K562 (cell line): ENCODE measurements around the gene IFNB1. TPM values are rescaled to one million over a fixed set of nuclear protein-coding genes. Genes with fewer than 3 reads are reported as not detected.

Source experiments
- ATAC-seq: fragments of 200-7000 bp; cut with Tn5 transposase; 3 replicates; pipeline ENCODE4 v1.9.1; 2020; ENCODE audit warnings: moderate library complexity
- BruUV-seq: library from RNA; stranded (reverse); fragments of 400-500 nt; replicated peaks from 2 replicates; lab custom pipeline; 2021; lab: Mats Ljungman, UMichigan
- CTCF ChIA-PET: fragments of 300-600 bp; formaldehyde crosslinking; extraction: SDS; loops from one replicate; lab custom pipeline; 2021; ENCODE audit warnings: low intra/inter-chr PET ratio; lab: Yijun Ruan, JAX
- POLR2A ChIA-PET: fragments of 300-600, 350-650 bp; sonication (Branson Sonifier 250); formaldehyde crosslinking; extraction: SDS; loops from one replicate; lab custom pipeline; 2021; ENCODE audit warnings: antibody characterized with exemption, inconsistent platforms; lab: Yijun Ruan, JAX
- DNase-seq, 4 experiments: peaks; one replicate each; pipeline versions ENCODE4 v3.0.0 to v3.0.0-alpha.2; 2011 to 2018; ENCODE audit warnings: low spot score in 3 of 4, mixed read lengths in 3 of 4; ENCODE audit errors: extremely low read depth in 1 of 4
- FAIRE-seq: peaks from 2 replicates; lab custom pipeline; 2011; peaks lifted over from hg19 to GRCh38; lab: Jason Lieb, UNC
- H2AFZ ChIP-seq: 2 replicates; pipeline ENCODE4 v1.6.0; 2011; ENCODE audit warnings: low read depth, low read length, control low read depth, inconsistent platforms
- H3K27ac ChIP-seq: fragments of 200-600 bp; 3 replicates; pipeline ENCODE4 v1.8.0; 2011; ENCODE audit warnings: low read depth, mild to moderate bottlenecking, control low read depth, inconsistent platforms, low read length, moderate library complexity, mixed read lengths; ENCODE audit errors: extremely low read depth
- H3K27me3 ChIP-seq, 2 experiments: fragments of 300-600 bp in 1 of 2; 2 replicates in 1 of 2; 3 replicates in 1 of 2; pipeline versions ENCODE4 v1.6.0 to v1.8.0; 2011; ENCODE audit warnings: inconsistent platforms in 2 of 2, low read length in 2 of 2, mild to moderate bottlenecking in 1 of 2, mixed read lengths in 1 of 2, moderate library complexity in 1 of 2; ENCODE audit not compliant: control insufficient read depth in 2 of 2, insufficient read depth in 2 of 2
- H3K36me3 ChIP-seq: fragments of 300-600 bp; 3 replicates; pipeline ENCODE4 v1.8.0; 2011; ENCODE audit warnings: mild to moderate bottlenecking, low read length, inconsistent platforms; ENCODE audit not compliant: control insufficient read depth, insufficient read depth
- H3K4me1 ChIP-seq, 2 experiments: fragments of 200-600 bp in 1 of 2; replicated peaks in 1 of 2; 2 replicates in 1 of 2; 3 replicates in 1 of 2; pipeline versions ENCODE4 v1.5.1 to v1.8.0; 2011; ENCODE audit warnings: inconsistent platforms in 2 of 2, low read length in 2 of 2, mild to moderate bottlenecking in 1 of 2, mixed read lengths in 1 of 2, moderate library complexity in 1 of 2; ENCODE audit not compliant: control insufficient read depth in 2 of 2, insufficient read depth in 2 of 2
- H3K4me2 ChIP-seq: 2 replicates; pipeline ENCODE4 v1.6.1; 2011; ENCODE audit warnings: low read length, control low read depth, inconsistent platforms, mixed read lengths; ENCODE audit not compliant: insufficient read depth
- H3K4me3 ChIP-seq: fragments of 200-600 bp; sonication (generic), shearing (Covaris generic); 2 replicates; pipeline ENCODE4 v1.5.1; 2016; ENCODE audit warnings: control low read depth, inconsistent platforms
- H3K79me2 ChIP-seq: fragments of 200-600 bp; 3 replicates; pipeline ENCODE4 v1.8.0; 2011; ENCODE audit warnings: low read length, inconsistent platforms; ENCODE audit not compliant: control insufficient read depth, insufficient read depth
- H3K9ac ChIP-seq, 2 experiments: 2 replicates each; pipeline versions ENCODE4 v1.6.0 to v1.6.1; 2011; ENCODE audit warnings: low read depth in 2 of 2, low read length in 2 of 2, control low read depth in 1 of 2, inconsistent platforms in 1 of 2, mild to moderate bottlenecking in 1 of 2, mixed read lengths in 1 of 2; ENCODE audit not compliant: insufficient read depth in 1 of 2
- H3K9me1 ChIP-seq: one replicate; pipeline ENCODE4 v1.6.0; 2011; ENCODE audit warnings: inconsistent platforms, mild to moderate bottlenecking, low read length, moderate library complexity; ENCODE audit not compliant: control insufficient read depth, insufficient read depth
- H3K9me3 ChIP-seq: replicated peaks from 2 replicates; pipeline ENCODE4 v1.5.1; 2011; ENCODE audit warnings: low read depth, low read length, inconsistent platforms; ENCODE audit not compliant: control insufficient read depth, insufficient read depth
- H4K20me1 ChIP-seq: replicated peaks from 2 replicates; pipeline ENCODE4 v1.6.1; 2011; ENCODE audit warnings: low read length, inconsistent platforms, mixed read lengths; ENCODE audit not compliant: control insufficient read depth, insufficient read depth
- CBX1 ChIP-seq: sonication (generic); IDR thresholded peaks from 2 replicates; pipeline ENCODE4 v1.6.1; 2016; ENCODE audit warnings: antibody characterized with exemption, low read depth, mild to moderate bottlenecking
- HDAC6 ChIP-seq: IDR thresholded peaks from 2 replicates; pipeline ENCODE4 v1.6.1; 2012; ENCODE audit warnings: low read depth, mild to moderate bottlenecking, control low read depth, inconsistent platforms, low read length, moderate library complexity
- MXD1 ChIP-seq: fragments of 250-450 bp; sonication (Bioruptor Pico); IDR thresholded peaks from 2 replicates; pipeline ENCODE4 v1.8.0; 2021; ENCODE audit warnings: borderline replicate concordance, mild to moderate bottlenecking, moderate library complexity; ENCODE audit not compliant: poor library complexity, severe bottlenecking
- NFE2L1 ChIP-seq: fragments of 450-650 bp; IDR thresholded peaks from 2 replicates; pipeline ENCODE4 v1.6.1; 2016; ENCODE audit warnings: missing genetic modification characterization, low read depth, mild to moderate bottlenecking, missing compliant biosample characterization, moderate library complexity, borderline replicate concordance
- RNF2 ChIP-seq: sonication (generic); IDR thresholded peaks from 2 replicates; pipeline ENCODE4 v1.6.1; 2016
- TAF7 ChIP-seq: fragments of 450-650 bp; IDR thresholded peaks from 2 replicates; pipeline ENCODE4 v1.6.1; 2016; ENCODE audit warnings: missing genetic modification characterization, missing compliant biosample characterization
- TCF7 ChIP-seq: sonication (generic); IDR thresholded peaks from 2 replicates; pipeline ENCODE4 v1.6.1; 2016; ENCODE audit warnings: antibody characterized with exemption, borderline replicate concordance
- TFE3 ChIP-seq: fragments of 450-650 bp; formaldehyde crosslinking; IDR thresholded peaks from 2 replicates; pipeline ENCODE4 v1.4.0; 2020; ENCODE audit warnings: mild to moderate bottlenecking, mixed read lengths
- WGBS: fragments of 100-300 bp; shearing (Covaris generic); methylation state at CpG from one replicate; pipeline ENCODE4 v1.1.6; 2016; ENCODE audit warnings: low coverage, mixed read lengths; ENCODE audit not compliant: insufficient coverage; ENCODE audit errors: missing lambda C conversion rate; 5-methylcytosine and 5-hydroxymethylcytosine counted together
- in situ Hi-C: fragments of 300-500 bp; cut with MboI; formaldehyde crosslinking; loops from 4 replicates; pipeline ENCODE4 v1.15.0; 2018; ENCODE audit warnings: inconsistent platforms, mixed read lengths
- intact Hi-C: fragments of 100-400 bp; cut with micrococcal nuclease; formaldehyde crosslinking; loops from 2 replicates; pipeline ENCODE4 v1.14.2; 2022
- polyA plus RNA-seq, 8 experiments: library from polyadenylated mRNA; depleted of rRNA in 4 of 8; stranded (reverse) in 5 of 8; unstranded in 3 of 8; fragments of >200 nt; fragmentation: Nextera tagmentation in 2 of 8; fragmentation: Illumina TruSeq in 1 of 8; extraction: Ambion mirVana in 2 of 8; extraction: Trizol in 1 of 8; gene quantifications; 2 replicates each; pipeline versions ENCODE4 v1.2.1 to v1.2.3, GENCODE V29; 2011 to 2014; ENCODE audit warnings: inconsistent platforms in 1 of 8, missing spikeins in 1 of 8
- total RNA-seq, 7 experiments: library from RNA; depleted of rRNA in 6 of 7; stranded (reverse); fragments of >200 nt in 6 of 7; fragmentation: Illumina TruSeq in 2 of 7; extraction: Trizol in 2 of 7; gene quantifications; 2 replicates each; pipeline versions ENCODE4 v1.2.1 to v1.2.3, GENCODE V29; 2011 to 2021; ENCODE audit warnings: low replicate concordance in 1 of 7
- TF ChIP-seq, protein P1 (sequence below): IDR thresholded peaks from 2 replicates; pipeline ENCODE4 v1.6.1; 2016; ENCODE audit warnings: missing genetic modification characterization, missing compliant biosample characterization
- TF ChIP-seq, protein P2 (sequence below): sonication (generic); formaldehyde crosslinking; IDR thresholded peaks from 2 replicates; pipeline ENCODE4 v1.8.0; 2022; ENCODE audit warnings: mild to moderate bottlenecking, missing genetic modification reagents
- TF ChIP-seq, protein P3 (sequence below): fragments of 450-650 bp; formaldehyde crosslinking; IDR thresholded peaks from 2 replicates; pipeline ENCODE4 v1.4.0; 2020; ENCODE audit warnings: mild to moderate bottlenecking, moderate library complexity

IFNB1 gene
- total and polyA plus RNA-seq, 9 of the 15 experiments (the other 6 are each of a cell fraction or from before 2014, with no cell fraction given), result not detected

GRCh38 chr9:21031091-21031807, 46.5 kb downstream of the IFNB1 start, which contains the start of gene HACD4:
Gene HACD4, minus strand, starts transcription at chr9:21031640. Its CDS starts 50 bp downstream, at chr9:21031590.
- CTCF ChIA-PET, result no interaction called here
- WGBS, result no CpG with 5 or more reads among the region's 46 CpGs
- no peaks in the 10 kb centered on the region for H3K4me1 ChIP-seq
- in situ Hi-C loops (no loop called here), intact Hi-C loops (no loop called here)
- H3K9me3 ChIP-seq, result no peaks in the 10 kb centered on the region
- H2AFZ ChIP-seq, result no peak within 1 kb of the TSS
- DNase-seq (peak in 1 of 4 experiments; percentile 0), FAIRE-seq (no peak), ATAC-seq (no peak)
- H3K9me1 ChIP-seq, result no peaks in the 10 kb centered on the region
- H4K20me1 ChIP-seq, result no peaks in the 10 kb centered on the region
- no peak within 1 kb of the TSS for H3K4me2 ChIP-seq
- POLR2A ChIA-PET, result no interaction called here
- H3K4me3 ChIP-seq, result no peak within 1 kb of the TSS
- H3K9ac ChIP-seq, result no peak within 1 kb of the TSS
- no peak within 1 kb of the TSS for H3K27ac ChIP-seq
- no peaks in the 10 kb centered on the region for H3K36me3 ChIP-seq
- no peaks in the 10 kb centered on the region for H3K79me2 ChIP-seq
- BruUV-seq, result no TSS peak
- no peaks in the 10 kb centered on the region for H3K27me3 ChIP-seq
- TF ChIP-seq CBX1 (no peak), RNF2 (no peak), TCF7 (no peak), TAF7 (tag) (no peak), HDAC6 (no peak), NFE2L1 (no peak), TFE3 (CRISPR knock-in tag) (no peak), MXD1 (no peak)
- TF ChIP-seq, protein P1, sequence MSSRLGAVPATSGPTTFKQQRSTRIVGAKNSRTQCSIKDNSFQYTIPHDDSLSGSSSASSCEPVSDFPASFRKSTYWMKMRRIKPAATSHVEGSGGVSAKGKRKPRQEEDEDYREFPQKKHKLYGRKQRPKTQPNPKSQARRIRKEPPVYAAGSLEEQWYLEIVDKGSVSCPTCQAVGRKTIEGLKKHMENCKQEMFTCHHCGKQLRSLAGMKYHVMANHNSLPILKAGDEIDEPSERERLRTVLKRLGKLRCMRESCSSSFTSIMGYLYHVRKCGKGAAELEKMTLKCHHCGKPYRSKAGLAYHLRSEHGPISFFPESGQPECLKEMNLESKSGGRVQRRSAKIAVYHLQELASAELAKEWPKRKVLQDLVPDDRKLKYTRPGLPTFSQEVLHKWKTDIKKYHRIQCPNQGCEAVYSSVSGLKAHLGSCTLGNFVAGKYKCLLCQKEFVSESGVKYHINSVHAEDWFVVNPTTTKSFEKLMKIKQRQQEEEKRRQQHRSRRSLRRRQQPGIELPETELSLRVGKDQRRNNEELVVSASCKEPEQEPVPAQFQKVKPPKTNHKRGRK, result no peak
- TF ChIP-seq, protein P2, sequence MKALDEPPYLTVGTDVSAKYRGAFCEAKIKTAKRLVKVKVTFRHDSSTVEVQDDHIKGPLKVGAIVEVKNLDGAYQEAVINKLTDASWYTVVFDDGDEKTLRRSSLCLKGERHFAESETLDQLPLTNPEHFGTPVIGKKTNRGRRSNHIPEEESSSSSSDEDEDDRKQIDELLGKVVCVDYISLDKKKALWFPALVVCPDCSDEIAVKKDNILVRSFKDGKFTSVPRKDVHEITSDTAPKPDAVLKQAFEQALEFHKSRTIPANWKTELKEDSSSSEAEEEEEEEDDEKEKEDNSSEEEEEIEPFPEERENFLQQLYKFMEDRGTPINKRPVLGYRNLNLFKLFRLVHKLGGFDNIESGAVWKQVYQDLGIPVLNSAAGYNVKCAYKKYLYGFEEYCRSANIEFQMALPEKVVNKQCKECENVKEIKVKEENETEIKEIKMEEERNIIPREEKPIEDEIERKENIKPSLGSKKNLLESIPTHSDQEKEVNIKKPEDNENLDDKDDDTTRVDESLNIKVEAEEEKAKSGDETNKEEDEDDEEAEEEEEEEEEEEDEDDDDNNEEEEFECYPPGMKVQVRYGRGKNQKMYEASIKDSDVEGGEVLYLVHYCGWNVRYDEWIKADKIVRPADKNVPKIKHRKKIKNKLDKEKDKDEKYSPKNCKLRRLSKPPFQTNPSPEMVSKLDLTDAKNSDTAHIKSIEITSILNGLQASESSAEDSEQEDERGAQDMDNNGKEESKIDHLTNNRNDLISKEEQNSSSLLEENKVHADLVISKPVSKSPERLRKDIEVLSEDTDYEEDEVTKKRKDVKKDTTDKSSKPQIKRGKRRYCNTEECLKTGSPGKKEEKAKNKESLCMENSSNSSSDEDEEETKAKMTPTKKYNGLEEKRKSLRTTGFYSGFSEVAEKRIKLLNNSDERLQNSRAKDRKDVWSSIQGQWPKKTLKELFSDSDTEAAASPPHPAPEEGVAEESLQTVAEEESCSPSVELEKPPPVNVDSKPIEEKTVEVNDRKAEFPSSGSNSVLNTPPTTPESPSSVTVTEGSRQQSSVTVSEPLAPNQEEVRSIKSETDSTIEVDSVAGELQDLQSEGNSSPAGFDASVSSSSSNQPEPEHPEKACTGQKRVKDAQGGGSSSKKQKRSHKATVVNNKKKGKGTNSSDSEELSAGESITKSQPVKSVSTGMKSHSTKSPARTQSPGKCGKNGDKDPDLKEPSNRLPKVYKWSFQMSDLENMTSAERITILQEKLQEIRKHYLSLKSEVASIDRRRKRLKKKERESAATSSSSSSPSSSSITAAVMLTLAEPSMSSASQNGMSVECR (CRISPR knock-in tag), result no peak
- TF ChIP-seq, protein P3, sequence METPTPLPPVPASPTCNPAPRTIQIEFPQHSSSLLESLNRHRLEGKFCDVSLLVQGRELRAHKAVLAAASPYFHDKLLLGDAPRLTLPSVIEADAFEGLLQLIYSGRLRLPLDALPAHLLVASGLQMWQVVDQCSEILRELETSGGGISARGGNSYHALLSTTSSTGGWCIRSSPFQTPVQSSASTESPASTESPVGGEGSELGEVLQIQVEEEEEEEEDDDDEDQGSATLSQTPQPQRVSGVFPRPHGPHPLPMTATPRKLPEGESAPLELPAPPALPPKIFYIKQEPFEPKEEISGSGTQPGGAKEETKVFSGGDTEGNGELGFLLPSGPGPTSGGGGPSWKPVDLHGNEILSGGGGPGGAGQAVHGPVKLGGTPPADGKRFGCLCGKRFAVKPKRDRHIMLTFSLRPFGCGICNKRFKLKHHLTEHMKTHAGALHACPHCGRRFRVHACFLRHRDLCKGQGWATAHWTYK (CRISPR knock-in tag), result no peak
